Neural progenitor cell (in vitro differentiated cells): ENCODE data around the gene ALOX12B. TPM values are rescaled to one million over a fixed set of nuclear protein-coding genes. Genes with fewer than 3 reads are reported as not detected.

Experiments
- DNase-seq: peaks from one replicate; pipeline ENCODE4 v3.0.0-alpha.2; 2016; ENCODE audit warnings: low spot score
- H2AFZ ChIP-seq: fragments of 200-600 bp; sonication (generic); replicated peaks from 2 replicates; pipeline ENCODE4 v1.6.1; 2016; ENCODE audit warnings: antibody characterized with exemption
- H3F3A ChIP-seq: fragments of 200-600 bp; sonication (generic); 2 replicates; pipeline ENCODE4 v1.6.1; 2016; ENCODE audit warnings: antibody characterized with exemption, low read depth
- H3K27ac ChIP-seq: fragments of 200-600 bp; sonication (generic); 2 replicates; pipeline ENCODE4 v1.5.1; 2016; ENCODE audit warnings: mild to moderate bottlenecking
- H3K27me3 ChIP-seq: fragments of 200-600 bp; sonication (generic); 2 replicates; pipeline ENCODE4 v1.6.1; 2016; ENCODE audit warnings: mild to moderate bottlenecking, moderate library complexity
- H3K36me3 ChIP-seq: fragments of 200-600 bp; sonication (generic); 2 replicates; pipeline ENCODE4 v1.5.1; 2016
- H3K4me1 ChIP-seq: fragments of 200-600 bp; sonication (generic); 2 replicates; pipeline ENCODE4 v1.6.1; 2016; ENCODE audit warnings: mixed run types
- H3K4me2 ChIP-seq: fragments of 200-600 bp; sonication (generic); 2 replicates; pipeline ENCODE4 v1.6.1; 2016
- H3K4me3 ChIP-seq: fragments of 200-600 bp; sonication (generic); 2 replicates; pipeline ENCODE4 v1.5.1; 2016
- H3K79me2 ChIP-seq: fragments of 200-600 bp; sonication (generic); 2 replicates; pipeline ENCODE4 v1.6.1; 2016; ENCODE audit warnings: low read depth
- H3K9ac ChIP-seq: fragments of 200-600 bp; sonication (generic); 2 replicates; pipeline ENCODE4 v1.6.1; 2016
- H3K9me3 ChIP-seq: fragments of 200-600 bp; sonication (generic); 2 replicates; pipeline ENCODE4 v1.5.1; 2016; ENCODE audit warnings: low read depth
- H4K20me1 ChIP-seq: fragments of 200-600 bp; sonication (generic); 2 replicates; pipeline ENCODE4 v1.6.1; 2016; ENCODE audit warnings: low read depth
- H3K27ac Mint-ChIP-seq: 3 replicates; pipeline ENCODE4 v1.8.0; 2021; ENCODE audit warnings: mixed read lengths
- H3K27me3 Mint-ChIP-seq: 2 replicates; pipeline ENCODE4 v1.8.0; 2022; ENCODE audit warnings: low read depth, mild to moderate bottlenecking, inconsistent platforms, moderate library complexity, mixed read lengths; ENCODE audit not compliant: insufficient read depth
- H3K36me3 Mint-ChIP-seq: 3 replicates; pipeline ENCODE4 v1.8.0; 2021; ENCODE audit warnings: mixed read lengths
- H3K4me1 Mint-ChIP-seq: 3 replicates; pipeline ENCODE4 v1.8.0; 2021; ENCODE audit warnings: mixed read lengths
- H3K4me3 Mint-ChIP-seq: 3 replicates; pipeline ENCODE4 v1.8.0; 2021; ENCODE audit warnings: mild to moderate bottlenecking, moderate library complexity, mixed read lengths
- H3K9me3 Mint-ChIP-seq: 3 replicates; pipeline ENCODE4 v1.8.0; 2020; ENCODE audit warnings: mixed read lengths
- EZH2 ChIP-seq: fragments of 200-600 bp; sonication (generic); IDR thresholded peaks from 2 replicates; pipeline ENCODE4 v1.6.1; 2017; ENCODE audit warnings: antibody characterized with exemption, mild to moderate bottlenecking, moderate library complexity
- EZH2phosphoT487 ChIP-seq: fragments of 200-600 bp; sonication (generic); IDR thresholded peaks from 2 replicates; pipeline ENCODE4 v1.6.1; 2017; ENCODE audit warnings: antibody characterized with exemption
- total RNA-seq: library from RNA; depleted of rRNA; stranded (reverse); fragments of >200 nt; gene quantifications from 2 replicates; pipeline ENCODE4 v1.2.3, GENCODE V29; 2015; ENCODE audit warnings: low replicate concordance
- TF ChIP-seq, protein P1 (sequence below): fragments of 200-600 bp; sonication (generic); IDR thresholded peaks from 2 replicates; pipeline ENCODE4 v1.5.1; 2017; ENCODE audit warnings: antibody characterized with exemption, mild to moderate bottlenecking

Gene ALOX12B
- total RNA-seq, 1 donor from 2014 or later: not detected

- Histone ChIP-seq H3K9ac (no peak overlapping the region), H3K36me3 (no peaks in the 10 kb centered on the region), H3K27ac (no peak overlapping the region), H3K4me2 (no peak overlapping the region), H3F3A (no peaks in the 10 kb centered on the region), H3K4me3 (no peak overlapping the region), H3K27me3 (peaks cover 99% of the 10 kb centered on the region), H3K9me3 (no peaks in the 10 kb centered on the region), H3K4me1 (peaks cover 15% of the 10 kb centered on the region), H4K20me1 (peaks cover 12% of the 10 kb centered on the region), H2AFZ (no peak overlapping the region), H3K79me2 (no peaks in the 10 kb centered on the region)
- TF ChIP-seq EZH2phosphoT487: no peak
- TF ChIP-seq, protein P1, sequence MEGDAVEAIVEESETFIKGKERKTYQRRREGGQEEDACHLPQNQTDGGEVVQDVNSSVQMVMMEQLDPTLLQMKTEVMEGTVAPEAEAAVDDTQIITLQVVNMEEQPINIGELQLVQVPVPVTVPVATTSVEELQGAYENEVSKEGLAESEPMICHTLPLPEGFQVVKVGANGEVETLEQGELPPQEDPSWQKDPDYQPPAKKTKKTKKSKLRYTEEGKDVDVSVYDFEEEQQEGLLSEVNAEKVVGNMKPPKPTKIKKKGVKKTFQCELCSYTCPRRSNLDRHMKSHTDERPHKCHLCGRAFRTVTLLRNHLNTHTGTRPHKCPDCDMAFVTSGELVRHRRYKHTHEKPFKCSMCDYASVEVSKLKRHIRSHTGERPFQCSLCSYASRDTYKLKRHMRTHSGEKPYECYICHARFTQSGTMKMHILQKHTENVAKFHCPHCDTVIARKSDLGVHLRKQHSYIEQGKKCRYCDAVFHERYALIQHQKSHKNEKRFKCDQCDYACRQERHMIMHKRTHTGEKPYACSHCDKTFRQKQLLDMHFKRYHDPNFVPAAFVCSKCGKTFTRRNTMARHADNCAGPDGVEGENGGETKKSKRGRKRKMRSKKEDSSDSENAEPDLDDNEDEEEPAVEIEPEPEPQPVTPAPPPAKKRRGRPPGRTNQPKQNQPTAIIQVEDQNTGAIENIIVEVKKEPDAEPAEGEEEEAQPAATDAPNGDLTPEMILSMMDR: no peak
- no peak for TF ChIP-seq EZH2
- H3K36me3 Mint-ChIP-seq: peaks cover 2% of the 10 kb centered on the region
- no peak for DNase-seq
- H3K9me3 Mint-ChIP-seq: peaks cover 8% of the 10 kb centered on the region
- H3K4me1 Mint-ChIP-seq: peaks cover 19% of the 10 kb centered on the region
- H3K27me3 Mint-ChIP-seq: peaks cover 61% of the 10 kb centered on the region
- no peak overlapping the region for H3K27ac Mint-ChIP-seq
- H3K4me3 Mint-ChIP-seq: no peak overlapping the region
Measured at GRCh38 chr17:8076502-8077266, 10.8 kb downstream of the ALOX12B start.

GRCh38 chr17:8075574-8076342 is 11.8 kb downstream of the ALOX12B start:
- no peaks in the 10 kb centered on the region for H3K9me3 ChIP-seq
- H3K27me3 Mint-ChIP-seq: peaks cover 69% of the 10 kb centered on the region
- peaks cover 13% of the 10 kb centered on the region for H4K20me1 ChIP-seq
- peaks cover 15% of the 10 kb centered on the region for H3K4me1 ChIP-seq
- H3K4me1 Mint-ChIP-seq: peaks cover 19% of the 10 kb centered on the region
- H3K36me3 ChIP-seq: no peaks in the 10 kb centered on the region
- H2AFZ ChIP-seq: no peak overlapping the region
- peak overlapping the region; percentile 43 for H3K4me3 Mint-ChIP-seq
- H3K27me3 ChIP-seq: peaks cover 99% of the 10 kb centered on the region
- DNase-seq: no peak
- H3K27ac Mint-ChIP-seq: no peak overlapping the region
- no peak overlapping the region for H3K27ac ChIP-seq
- no peaks in the 10 kb centered on the region for H3K79me2 ChIP-seq
- no peak overlapping the region for H3K4me3 ChIP-seq
- no peak overlapping the region for H3K4me2 ChIP-seq
- H3F3A ChIP-seq: no peaks in the 10 kb centered on the region
- no peak overlapping the region for H3K9ac ChIP-seq
- peaks cover 2% of the 10 kb centered on the region for H3K36me3 Mint-ChIP-seq
- TF ChIP-seq, protein P1: no peak
- TF ChIP-seq EZH2phosphoT487: no peak
- no peak for TF ChIP-seq EZH2
- peaks cover 8% of the 10 kb centered on the region for H3K9me3 Mint-ChIP-seq

DNA sequence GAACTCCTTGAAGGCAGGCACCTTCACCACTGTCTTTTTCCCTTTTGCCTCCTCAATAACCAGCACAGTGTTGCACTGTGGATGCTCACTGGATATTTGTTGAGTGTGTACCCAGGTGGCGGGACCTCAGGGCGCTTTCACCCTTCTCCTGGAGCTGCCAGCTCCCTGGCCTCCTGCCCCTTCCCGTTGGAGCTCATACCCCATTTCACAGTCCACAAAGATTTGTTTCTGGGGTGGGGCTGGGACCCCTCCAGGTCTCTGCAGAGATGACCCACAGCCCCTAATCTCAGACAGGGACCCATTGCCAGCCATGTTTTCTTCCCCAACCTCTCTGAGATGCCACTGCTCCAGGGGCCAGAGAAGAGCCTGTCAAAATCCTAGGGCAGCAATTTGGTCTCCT is 12.4 kb downstream of the ALOX12B start:
- Histone ChIP-seq H3K79me2 (no peaks in the 10 kb centered on the region), H3K9me3 (no peaks in the 10 kb centered on the region), H3K4me2 (no peak overlapping the region), H3K4me3 (no peak overlapping the region), H3K27ac (no peak overlapping the region), H3K27me3 (peaks cover 99% of the 10 kb centered on the region), H2AFZ (no peak overlapping the region), H4K20me1 (peaks cover 13% of the 10 kb centered on the region), H3K9ac (no peak overlapping the region), H3K36me3 (no peaks in the 10 kb centered on the region), H3K4me1 (peaks cover 11% of the 10 kb centered on the region), H3F3A (no peaks in the 10 kb centered on the region)
- DNase-seq: no peak
- H3K9me3 Mint-ChIP-seq: peaks cover 8% of the 10 kb centered on the region
- H3K36me3 Mint-ChIP-seq: peaks cover 2% of the 10 kb centered on the region
- peaks cover 19% of the 10 kb centered on the region for H3K4me1 Mint-ChIP-seq
- no peak overlapping the region for H3K27ac Mint-ChIP-seq
- H3K4me3 Mint-ChIP-seq: peak overlapping the region; percentile 66
- H3K27me3 Mint-ChIP-seq: peaks cover 71% of the 10 kb centered on the region
- TF ChIP-seq, protein P1: no peak
- TF ChIP-seq EZH2phosphoT487 (no peak), EZH2 (no peak)
